ENCODE results near the gene ANKRD17. TPM values are rescaled to one million over a fixed set of nuclear protein-coding genes. Genes with fewer than 3 reads are reported as not detected.

Gene ANKRD17
- total RNA-seq, 4 donors from 2014 or later: 25.0 to 75.6 (median 56.7) TPM

DNA sequence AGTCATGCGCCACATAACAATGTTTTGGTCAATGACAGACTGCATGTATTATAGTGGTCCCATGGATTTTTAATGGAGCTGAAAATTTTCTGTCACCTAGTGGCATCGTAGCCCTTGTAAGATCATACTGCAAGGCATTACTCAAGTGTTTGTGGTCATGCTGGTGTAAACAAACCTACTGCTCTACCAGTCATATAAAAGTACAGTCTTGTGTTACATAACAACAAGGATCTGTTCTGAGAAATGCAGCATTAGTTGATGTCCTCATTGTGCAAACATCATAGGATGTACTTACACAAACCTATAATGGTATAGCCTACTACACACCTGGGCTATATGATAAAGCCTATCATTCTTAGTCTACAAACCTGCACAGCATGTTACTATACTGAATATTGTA is 223.7 kb downstream of the ANKRD17 start:
- Histone ChIP-seq H3K36me3 (no peaks in the 10 kb centered on the region), H3K4me3 (no peak overlapping the region), H3K9me3 (no peaks in the 10 kb centered on the region), H3K27me3 (no peaks in the 10 kb centered on the region), H3K4me1 (no peaks in the 10 kb centered on the region), H3K27ac (no peak overlapping the region)
- no peak for DNase-seq
- intact Hi-C loops (cut with DNase I; ENCODE audit: low total_unique reads): no loop called here
- TF ChIP-seq, protein P1, sequence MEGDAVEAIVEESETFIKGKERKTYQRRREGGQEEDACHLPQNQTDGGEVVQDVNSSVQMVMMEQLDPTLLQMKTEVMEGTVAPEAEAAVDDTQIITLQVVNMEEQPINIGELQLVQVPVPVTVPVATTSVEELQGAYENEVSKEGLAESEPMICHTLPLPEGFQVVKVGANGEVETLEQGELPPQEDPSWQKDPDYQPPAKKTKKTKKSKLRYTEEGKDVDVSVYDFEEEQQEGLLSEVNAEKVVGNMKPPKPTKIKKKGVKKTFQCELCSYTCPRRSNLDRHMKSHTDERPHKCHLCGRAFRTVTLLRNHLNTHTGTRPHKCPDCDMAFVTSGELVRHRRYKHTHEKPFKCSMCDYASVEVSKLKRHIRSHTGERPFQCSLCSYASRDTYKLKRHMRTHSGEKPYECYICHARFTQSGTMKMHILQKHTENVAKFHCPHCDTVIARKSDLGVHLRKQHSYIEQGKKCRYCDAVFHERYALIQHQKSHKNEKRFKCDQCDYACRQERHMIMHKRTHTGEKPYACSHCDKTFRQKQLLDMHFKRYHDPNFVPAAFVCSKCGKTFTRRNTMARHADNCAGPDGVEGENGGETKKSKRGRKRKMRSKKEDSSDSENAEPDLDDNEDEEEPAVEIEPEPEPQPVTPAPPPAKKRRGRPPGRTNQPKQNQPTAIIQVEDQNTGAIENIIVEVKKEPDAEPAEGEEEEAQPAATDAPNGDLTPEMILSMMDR (IDR thresholded peaks at IDR 0.05): no peak
- TF ChIP-seq POLR2A (IDR thresholded peaks at IDR 0.05): no peak

DNA sequence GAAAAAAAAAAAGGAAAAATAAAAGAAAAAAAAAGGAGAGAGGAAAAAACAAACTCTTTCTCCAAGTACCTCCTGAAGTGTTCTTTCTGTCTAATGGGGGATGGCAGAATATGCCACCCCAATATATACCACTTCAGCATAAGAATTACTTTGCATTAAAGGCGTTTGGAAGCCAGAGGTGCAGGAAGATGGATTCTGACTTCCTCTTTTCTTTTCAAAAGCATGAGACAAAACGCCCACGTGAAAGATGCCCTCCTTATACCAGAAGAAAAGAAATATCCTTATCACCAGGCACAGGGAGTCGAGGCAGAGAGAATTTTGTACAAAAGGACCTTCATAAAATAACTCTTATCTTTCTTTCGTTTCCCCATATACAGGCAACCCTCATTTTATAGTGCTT is 230.0 kb downstream of the ANKRD17 start:
- intact Hi-C loops (cut with DNase I; ENCODE audit: low total_unique reads): no loop called here
- H3K36me3 ChIP-seq: no peaks in the 10 kb centered on the region
- no peak overlapping the region for H3K27ac ChIP-seq
- no peak for DNase-seq
- H3K4me1 ChIP-seq: no peaks in the 10 kb centered on the region
- no peak overlapping the region for H3K4me3 ChIP-seq
- H3K9me3 ChIP-seq: no peaks in the 10 kb centered on the region
- no peaks in the 10 kb centered on the region for H3K27me3 ChIP-seq
- TF ChIP-seq, protein P1 (IDR thresholded peaks at IDR 0.05): no peak
- no peak for TF ChIP-seq POLR2A (IDR thresholded peaks at IDR 0.05)

Small RNA genes within 50 kb of the gene (small RNA-seq; reads per million reads assigned to genes)
- not detected for gene RF00334
- not detected for gene RNU6ATAC5P

Other genes with a start within 250 kb of the ANKRD17 start
- gene COX18, start 189.1 kb downstream of the ANKRD17 start, total RNA-seq: 10 to 100 TPM in 3 of 4 donors, 1 to 10 TPM in 1; 5.6 to 33.5 (median 16.0) TPM
- gene ALB, start 145.5 kb upstream of the ANKRD17 start, total RNA-seq: 10 to 100 TPM in 1 of 4 donors, 1 to 10 TPM in 1, not detected in 2; 5.0 to 11.3 TPM
- gene AFP, start 177.4 kb upstream of the ANKRD17 start, total RNA-seq: not detected
- gene AFM, start 222.9 kb upstream of the ANKRD17 start, total RNA-seq: under 1 TPM in 1 of 4 donors, not detected in 3; 0.14 TPM

Data from uterus (tissue), 4 donors.